ENCODE results near the gene LITAF. TPM values are rescaled to one million over a fixed set of nuclear protein-coding genes. Genes with fewer than 3 reads are reported as not detected.
"Not testable (repeated sequence)": the region's sequence is repeated elsewhere in the genome, so short reads cannot be mapped to it uniquely, and the experiment has no call there.

LITAF gene
- polyA plus RNA-seq, 1 of the 3 experiments (the other 2 are of a cell fraction): 45.7 TPM

DNA sequence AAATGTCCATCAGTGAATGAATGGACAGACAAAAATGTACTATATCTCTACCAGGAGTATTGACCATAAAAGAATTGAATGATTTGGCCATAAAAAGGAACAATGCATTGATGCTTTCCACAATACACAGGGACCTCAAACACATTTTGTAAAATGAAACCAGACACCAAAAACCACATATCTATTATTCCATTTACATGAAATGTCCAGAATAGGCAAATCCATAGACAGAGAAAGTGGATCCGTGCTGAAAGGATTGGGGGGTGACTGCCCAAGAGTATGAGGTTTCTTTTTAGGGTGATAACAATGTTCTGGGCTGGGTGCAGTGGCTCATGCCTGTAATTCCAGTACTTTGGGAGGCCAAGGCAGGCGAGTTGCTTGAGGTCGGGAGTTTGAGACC, 6.9 kb upstream of the LITAF start:
- no peak for DNase-seq
- H3K4me2 ChIP-seq: no peak overlapping the region
- H3K36me3 ChIP-seq (replicated peaks in 1 of 2; ENCODE audit: control insufficient read depth in 1 of 2, insufficient read depth in 2 of 2, low read length in 1 of 2): no peaks in the 10 kb centered on the region
- peaks cover 3% of the 10 kb centered on the region for H3F3A ChIP-seq (replicated peaks; ENCODE audit: insufficient read depth)
- no peaks in the 10 kb centered on the region for H3K9me2 ChIP-seq
- no peaks in the 10 kb centered on the region for H4K20me1 ChIP-seq (ENCODE audit: insufficient read depth)
- POLR2A ChIA-PET: no interaction called here
- H3K4me1 ChIP-seq (ENCODE audit: control insufficient read depth in 1 of 2, insufficient read depth in 2 of 2, low read depth in 1 of 2, low read length in 1 of 2): no peaks in the 10 kb centered on the region; a peak in 1 of 4 replicates
- H3K9me3 ChIP-seq: no peaks in the 10 kb centered on the region
- H3K79me2 ChIP-seq (ENCODE audit: insufficient read depth): no peaks in the 10 kb centered on the region
- H3K9ac ChIP-seq: no peak overlapping the region
- no peak overlapping the region for H2AFZ ChIP-seq (ENCODE audit: low read depth)
- 80% methylated on average over 3 of the region's 3 CpGs for WGBS (ENCODE audit: low lambda C conversion rate)
- H3K27ac ChIP-seq (ENCODE audit: low read depth in 2 of 2, low read length in 1 of 2): no peak overlapping the region
- TF ChIP-seq FOXJ3 (CRISPR knock-in tag; IDR thresholded peaks at IDR 0.05) (no peak), RFX5 (IDR thresholded peaks at IDR 0.05; ENCODE audit: low read length) (no peak), RXRA (IDR thresholded peaks at IDR 0.05; ENCODE audit: borderline replicate concordance, low read depth) (no peak), GATA2 (CRISPR knock-in tag; IDR thresholded peaks at IDR 0.05) (no peak), EP300 (IDR thresholded peaks at IDR 0.05; ENCODE audit: borderline replicate concordance in 1 of 2, low read depth in 1 of 2, low read length in 1 of 2) (no peak), CHD2 (IDR thresholded peaks at IDR 0.05; ENCODE audit: low read length, partially characterized antibody) (no peak), SMC3 (IDR thresholded peaks at IDR 0.05; ENCODE audit: low read depth, low read length) (no peak), EZH2phosphoT487 (IDR thresholded peaks at IDR 0.05; ENCODE audit: borderline replicate concordance, low read depth) (no peak), TAF1 (IDR thresholded peaks at IDR 0.05; ENCODE audit: borderline replicate concordance, low read depth, low read length) (no peak), JUND (IDR thresholded peaks at IDR 0.05) (no peak), ELF1 (IDR thresholded peaks at IDR 0.05) (no peak), RCOR1 (IDR thresholded peaks at IDR 0.05; ENCODE audit: low read length) (no peak)
- TF ChIP-seq, protein P1, sequence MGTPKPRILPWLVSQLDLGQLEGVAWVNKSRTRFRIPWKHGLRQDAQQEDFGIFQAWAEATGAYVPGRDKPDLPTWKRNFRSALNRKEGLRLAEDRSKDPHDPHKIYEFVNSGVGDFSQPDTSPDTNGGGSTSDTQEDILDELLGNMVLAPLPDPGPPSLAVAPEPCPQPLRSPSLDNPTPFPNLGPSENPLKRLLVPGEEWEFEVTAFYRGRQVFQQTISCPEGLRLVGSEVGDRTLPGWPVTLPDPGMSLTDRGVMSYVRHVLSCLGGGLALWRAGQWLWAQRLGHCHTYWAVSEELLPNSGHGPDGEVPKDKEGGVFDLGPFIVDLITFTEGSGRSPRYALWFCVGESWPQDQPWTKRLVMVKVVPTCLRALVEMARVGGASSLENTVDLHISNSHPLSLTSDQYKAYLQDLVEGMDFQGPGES (IDR thresholded peaks at IDR 0.05; ENCODE audit: low read depth, low read length): no peak
- TF ChIP-seq, protein P2, sequence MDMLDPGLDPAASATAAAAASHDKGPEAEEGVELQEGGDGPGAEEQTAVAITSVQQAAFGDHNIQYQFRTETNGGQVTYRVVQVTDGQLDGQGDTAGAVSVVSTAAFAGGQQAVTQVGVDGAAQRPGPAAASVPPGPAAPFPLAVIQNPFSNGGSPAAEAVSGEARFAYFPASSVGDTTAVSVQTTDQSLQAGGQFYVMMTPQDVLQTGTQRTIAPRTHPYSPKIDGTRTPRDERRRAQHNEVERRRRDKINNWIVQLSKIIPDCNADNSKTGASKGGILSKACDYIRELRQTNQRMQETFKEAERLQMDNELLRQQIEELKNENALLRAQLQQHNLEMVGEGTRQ (IDR thresholded peaks at IDR 0.05; ENCODE audit: borderline replicate concordance, low read depth, low read length): no peak
- TF ChIP-seq, protein P3, sequence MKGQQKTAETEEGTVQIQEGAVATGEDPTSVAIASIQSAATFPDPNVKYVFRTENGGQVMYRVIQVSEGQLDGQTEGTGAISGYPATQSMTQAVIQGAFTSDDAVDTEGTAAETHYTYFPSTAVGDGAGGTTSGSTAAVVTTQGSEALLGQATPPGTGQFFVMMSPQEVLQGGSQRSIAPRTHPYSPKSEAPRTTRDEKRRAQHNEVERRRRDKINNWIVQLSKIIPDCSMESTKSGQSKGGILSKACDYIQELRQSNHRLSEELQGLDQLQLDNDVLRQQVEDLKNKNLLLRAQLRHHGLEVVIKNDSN (IDR thresholded peaks at IDR 0.05; ENCODE audit: borderline replicate concordance, low read depth): no peak
- TF ChIP-seq, protein P4, sequence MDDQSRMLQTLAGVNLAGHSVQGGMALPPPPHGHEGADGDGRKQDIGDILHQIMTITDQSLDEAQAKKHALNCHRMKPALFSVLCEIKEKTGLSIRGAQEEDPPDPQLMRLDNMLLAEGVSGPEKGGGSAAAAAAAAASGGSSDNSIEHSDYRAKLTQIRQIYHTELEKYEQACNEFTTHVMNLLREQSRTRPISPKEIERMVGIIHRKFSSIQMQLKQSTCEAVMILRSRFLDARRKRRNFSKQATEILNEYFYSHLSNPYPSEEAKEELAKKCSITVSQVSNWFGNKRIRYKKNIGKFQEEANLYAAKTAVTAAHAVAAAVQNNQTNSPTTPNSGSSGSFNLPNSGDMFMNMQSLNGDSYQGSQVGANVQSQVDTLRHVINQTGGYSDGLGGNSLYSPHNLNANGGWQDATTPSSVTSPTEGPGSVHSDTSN (IDR thresholded peaks at IDR 0.05): no peak
- TF ChIP-seq, protein P5, sequence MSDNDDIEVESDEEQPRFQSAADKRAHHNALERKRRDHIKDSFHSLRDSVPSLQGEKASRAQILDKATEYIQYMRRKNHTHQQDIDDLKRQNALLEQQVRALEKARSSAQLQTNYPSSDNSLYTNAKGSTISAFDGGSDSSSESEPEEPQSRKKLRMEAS (IDR thresholded peaks at IDR 0.05; ENCODE audit: low read depth): no peak
- TF ChIP-seq, protein P6, sequence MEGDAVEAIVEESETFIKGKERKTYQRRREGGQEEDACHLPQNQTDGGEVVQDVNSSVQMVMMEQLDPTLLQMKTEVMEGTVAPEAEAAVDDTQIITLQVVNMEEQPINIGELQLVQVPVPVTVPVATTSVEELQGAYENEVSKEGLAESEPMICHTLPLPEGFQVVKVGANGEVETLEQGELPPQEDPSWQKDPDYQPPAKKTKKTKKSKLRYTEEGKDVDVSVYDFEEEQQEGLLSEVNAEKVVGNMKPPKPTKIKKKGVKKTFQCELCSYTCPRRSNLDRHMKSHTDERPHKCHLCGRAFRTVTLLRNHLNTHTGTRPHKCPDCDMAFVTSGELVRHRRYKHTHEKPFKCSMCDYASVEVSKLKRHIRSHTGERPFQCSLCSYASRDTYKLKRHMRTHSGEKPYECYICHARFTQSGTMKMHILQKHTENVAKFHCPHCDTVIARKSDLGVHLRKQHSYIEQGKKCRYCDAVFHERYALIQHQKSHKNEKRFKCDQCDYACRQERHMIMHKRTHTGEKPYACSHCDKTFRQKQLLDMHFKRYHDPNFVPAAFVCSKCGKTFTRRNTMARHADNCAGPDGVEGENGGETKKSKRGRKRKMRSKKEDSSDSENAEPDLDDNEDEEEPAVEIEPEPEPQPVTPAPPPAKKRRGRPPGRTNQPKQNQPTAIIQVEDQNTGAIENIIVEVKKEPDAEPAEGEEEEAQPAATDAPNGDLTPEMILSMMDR (IDR thresholded peaks at IDR 0.05): no peak
- H3K27me3 ChIP-seq (ENCODE audit: insufficient read depth): no peaks in the 10 kb centered on the region
- CTCF ChIA-PET: no interaction called here
- H3K4me3 ChIP-seq (ENCODE audit: low read depth in 2 of 2, low read length in 1 of 2): no peak overlapping the region

DNA sequence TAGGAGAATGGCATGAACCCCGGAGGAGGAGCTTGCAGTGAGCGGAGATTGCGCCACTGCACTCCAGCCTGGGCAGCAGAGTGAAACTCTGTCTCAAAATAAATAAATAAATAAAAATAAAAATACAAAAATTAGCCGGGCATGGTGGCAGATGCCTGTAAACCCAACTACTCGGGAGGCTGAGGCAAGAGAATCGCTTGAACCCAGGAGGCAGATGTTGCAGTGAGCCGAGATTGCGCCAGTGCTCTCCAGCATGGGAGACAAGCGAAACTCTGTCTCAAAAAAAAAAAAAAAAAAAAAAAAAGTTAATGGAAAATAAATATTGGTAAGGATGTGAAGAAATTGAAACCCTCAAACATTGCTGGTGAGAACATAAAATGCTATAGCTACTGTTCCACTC, 6.4 kb upstream of the LITAF start:
- DNase-seq; H4K20me1 ChIP-seq (ENCODE audit: insufficient read depth); H2AFZ ChIP-seq (ENCODE audit: low read depth); H3K27me3 ChIP-seq (ENCODE audit: insufficient read depth); H3K4me2 ChIP-seq; H3K79me2 ChIP-seq (ENCODE audit: insufficient read depth); H3K4me3 ChIP-seq (ENCODE audit: low read depth in 2 of 2, low read length in 1 of 2); H3K27ac ChIP-seq (ENCODE audit: low read depth in 2 of 2, low read length in 1 of 2); H3K9me3 ChIP-seq; H3K36me3 ChIP-seq (replicated peaks in 1 of 2; ENCODE audit: control insufficient read depth in 1 of 2, insufficient read depth in 2 of 2, low read length in 1 of 2); H3K9me2 ChIP-seq; H3K4me1 ChIP-seq (ENCODE audit: control insufficient read depth in 1 of 2, insufficient read depth in 2 of 2, low read depth in 1 of 2, low read length in 1 of 2); H3K9ac ChIP-seq; POLR2A ChIA-PET; CTCF ChIA-PET; H3F3A ChIP-seq (replicated peaks; ENCODE audit: insufficient read depth): not testable (repeated sequence)
- 94% methylated on average over 9 of the region's 9 CpGs for WGBS (ENCODE audit: low lambda C conversion rate)

DNA sequence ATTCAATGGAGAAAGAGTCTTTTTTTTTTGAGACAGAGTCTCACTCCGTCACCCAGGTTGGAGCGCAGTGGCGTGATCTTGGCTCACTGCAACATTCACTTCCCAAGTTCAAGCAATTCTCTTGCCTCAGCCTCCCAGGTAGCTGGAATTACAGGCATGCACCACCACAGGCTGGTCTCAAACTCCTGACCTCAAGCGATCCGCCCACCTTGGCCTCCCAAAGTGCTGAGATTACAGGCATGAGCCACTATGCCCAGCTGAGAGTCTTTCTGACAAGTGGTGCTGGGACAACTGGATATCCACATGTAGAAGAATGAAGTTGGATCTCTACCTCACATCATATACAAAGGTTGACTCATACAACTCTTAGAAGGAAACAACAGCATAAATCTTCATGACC, 4.9 kb upstream of the LITAF start:
- CTCF ChIA-PET; H3K4me3 ChIP-seq (ENCODE audit: low read depth in 2 of 2, low read length in 1 of 2): not testable (repeated sequence)
- 97% methylated on average over 5 of the region's 5 CpGs for WGBS (ENCODE audit: low lambda C conversion rate)

More for the DNA sequence above, 4.9 kb upstream of the LITAF start:
- H3K9me3 ChIP-seq; H4K20me1 ChIP-seq (ENCODE audit: insufficient read depth); H3K9me2 ChIP-seq; H2AFZ ChIP-seq (ENCODE audit: low read depth); H3K4me2 ChIP-seq; H3F3A ChIP-seq (replicated peaks; ENCODE audit: insufficient read depth); H3K27ac ChIP-seq (ENCODE audit: low read depth in 2 of 2, low read length in 1 of 2); POLR2A ChIA-PET; H3K4me1 ChIP-seq (ENCODE audit: control insufficient read depth in 1 of 2, insufficient read depth in 2 of 2, low read depth in 1 of 2, low read length in 1 of 2); H3K36me3 ChIP-seq (replicated peaks in 1 of 2; ENCODE audit: control insufficient read depth in 1 of 2, insufficient read depth in 2 of 2, low read length in 1 of 2); DNase-seq; H3K27me3 ChIP-seq (ENCODE audit: insufficient read depth); H3K79me2 ChIP-seq (ENCODE audit: insufficient read depth); H3K9ac ChIP-seq: not testable (repeated sequence)

Measured in SK-N-SH (cell line).